HFFc6 (cell line): ENCODE measurements around the gene IGFL4. TPM values are rescaled to one million over a fixed set of nuclear protein-coding genes. Genes with fewer than 3 reads are reported as not detected.

Experiments used
- DNase-seq: peaks from one replicate; pipeline ENCODE4 v3.0.0-alpha.2; 2018
- H3K27ac Mint-ChIP-seq: 2 replicates; pipeline ENCODE4 v1.8.0; 2020; ENCODE audit warnings: mild to moderate bottlenecking, mixed read lengths
- H3K27me3 Mint-ChIP-seq: 2 replicates; pipeline ENCODE4 v1.8.0; 2021; ENCODE audit warnings: mild to moderate bottlenecking, moderate library complexity, mixed read lengths; ENCODE audit not compliant: insufficient read depth
- H3K36me3 Mint-ChIP-seq: 2 replicates; pipeline ENCODE4 v1.8.0; 2021; ENCODE audit warnings: low read depth, mixed read lengths
- H3K4me1 Mint-ChIP-seq: 2 replicates; pipeline ENCODE4 v1.8.0; 2020; ENCODE audit warnings: low read depth, mixed read lengths
- H3K4me3 Mint-ChIP-seq: 2 replicates; pipeline ENCODE4 v1.8.0; 2020; ENCODE audit warnings: mild to moderate bottlenecking, moderate library complexity, mixed read lengths
- H3K9me3 Mint-ChIP-seq: 2 replicates; pipeline ENCODE4 v1.8.0; 2020; ENCODE audit warnings: mild to moderate bottlenecking, mixed read lengths
- CTCF ChIP-seq: fragments of 200-600 bp; sonication (generic); IDR thresholded peaks from 2 replicates; pipeline ENCODE4 v1.5.0; 2021; ENCODE audit warnings: antibody characterized with exemption, mild to moderate bottlenecking
- total RNA-seq, 6 experiments: library from RNA; stranded (reverse); fragmentation: NEBNext Ultra II Directional; extraction: Animal tissue kit (Norgen Biotek cat#: 25700); gene quantifications; 2 replicates in 1 of 6; 3 replicates in 5 of 6; pipeline ENCODE4 v1.2.3, GENCODE V29; 2021

Gene IGFL4
- total RNA-seq, 6 experiments from 2014 or later, result not detected

- Mint-ChIP-seq H3K27ac (no peak overlapping the region), H3K4me1 (peaks cover 1% of the 10 kb centered on the region; the same call in 1 of the 2 replicates), H3K4me3 (no peak overlapping the region), H3K36me3 (peaks cover 16% of the 10 kb centered on the region), H3K27me3 (peaks cover 48% of the 10 kb centered on the region), H3K9me3 (peaks cover 18% of the 10 kb centered on the region)
- DNase-seq, result no peak
- no peak for TF ChIP-seq CTCF
Observed at GRCh38 chr19:46060012-46060411, 19.2 kb upstream of the IGFL4 start.

- no peak for DNase-seq
- Mint-ChIP-seq H3K4me1 (no peaks in the 10 kb centered on the region), H3K9me3 (peaks cover 18% of the 10 kb centered on the region), H3K4me3 (no peak overlapping the region), H3K27ac (no peak overlapping the region), H3K36me3 (peaks cover 16% of the 10 kb centered on the region), H3K27me3 (peaks cover 52% of the 10 kb centered on the region)
- TF ChIP-seq CTCF, result no peak
Observed at GRCh38 chr19:46058778-46059177, 18.0 kb upstream of the IGFL4 start.

DNA sequence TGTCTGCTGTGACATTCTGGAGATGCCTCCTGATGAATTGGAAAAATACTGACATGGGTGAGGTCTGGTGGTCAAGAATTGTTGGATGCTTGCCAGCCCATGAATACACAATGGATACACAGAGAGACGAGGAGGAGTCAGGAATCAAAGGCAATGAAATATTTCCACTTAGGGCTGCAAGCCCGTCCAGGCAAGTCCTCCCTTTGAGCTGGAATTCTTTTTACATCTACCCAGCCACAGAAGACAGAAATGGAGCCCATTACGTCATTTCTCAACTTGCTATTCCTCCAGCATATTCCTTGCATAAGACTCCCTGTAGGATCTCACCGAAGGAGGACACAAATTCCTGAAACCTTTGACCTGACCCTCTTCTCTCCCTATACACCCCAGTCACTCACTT lies 15.7 kb upstream of the IGFL4 start:
- H3K27me3 Mint-ChIP-seq, result peaks cover 40% of the 10 kb centered on the region
- H3K4me3 Mint-ChIP-seq, result no peak overlapping the region
- peaks cover 14% of the 10 kb centered on the region for H3K36me3 Mint-ChIP-seq
- no peaks in the 10 kb centered on the region for H3K4me1 Mint-ChIP-seq
- H3K9me3 Mint-ChIP-seq, result peaks cover 14% of the 10 kb centered on the region
- TF ChIP-seq CTCF, result no peak
- DNase-seq, result no peak
- H3K27ac Mint-ChIP-seq, result no peak overlapping the region

GRCh38 chr19:46052896-46053295 lies 12.1 kb upstream of the IGFL4 start:
- Mint-ChIP-seq H3K36me3 (no peaks in the 10 kb centered on the region), H3K4me3 (no peak overlapping the region), H3K27me3 (peaks cover 49% of the 10 kb centered on the region)

GRCh38 chr19:46049597-46049996 lies 8.8 kb upstream of the IGFL4 start:
- DNase-seq, result no peak
- Mint-ChIP-seq H3K4me1 (no peaks in the 10 kb centered on the region), H3K27me3 (peaks cover 64% of the 10 kb centered on the region), H3K4me3 (no peak overlapping the region), H3K36me3 (no peaks in the 10 kb centered on the region), H3K9me3 (no peaks in the 10 kb centered on the region), H3K27ac (no peak overlapping the region)
- no peak for TF ChIP-seq CTCF

More at GRCh38 chr19:46052896-46053295, 12.1 kb upstream of the IGFL4 start:
- H3K9me3 Mint-ChIP-seq, result no peaks in the 10 kb centered on the region
- no peak for DNase-seq
- no peak for TF ChIP-seq CTCF
- H3K27ac Mint-ChIP-seq, result no peak overlapping the region
- H3K4me1 Mint-ChIP-seq, result no peaks in the 10 kb centered on the region

GRCh38 chr19:46043519-46043918 lies 2.7 kb upstream of the IGFL4 start:
- DNase-seq, result no peak
- Mint-ChIP-seq H3K9me3 (0 out of 2 replicates have a peak, but pooled peaks cover 3% of the 10 kb centered on the region), H3K4me1 (peaks cover 11% of the 10 kb centered on the region), H3K27ac (no peak overlapping the region), H3K36me3 (peaks cover 10% of the 10 kb centered on the region; the same call in 1 of the 2 replicates), H3K27me3 (peaks cover 68% of the 10 kb centered on the region), H3K4me3 (no peak overlapping the region)
- no peak for TF ChIP-seq CTCF
